Lung (tissue), 12 donors: ENCODE data around the gene PSMA5. TPM values are rescaled to one million over a fixed set of nuclear protein-coding genes. Genes with fewer than 3 reads are reported as not detected.
A peak's percentile ranks its signal among the peaks of the same experiment; 100 is the strongest.

Experiments
- ATAC-seq: fragments of 200-7000 bp; cut with Tn5 transposase; one replicate; pipeline ENCODE4 v1.9.1; 2020; ENCODE audit warnings: moderate number of reproducible peaks; ENCODE audit not compliant: insufficient read depth, low FRiP score
- DNase-seq, 3 donors: peaks; one replicate each; pipeline ENCODE4 v3.0.0-alpha.2; 2013 to 2017
- H3K27ac ChIP-seq, 2 donors: one replicate each; pipeline ENCODE4 v1.5.1; 2013; ENCODE audit warnings: mild to moderate bottlenecking in 2 of 2, moderate library complexity in 2 of 2, control low read depth in 1 of 2, inconsistent platforms in 1 of 2, low read depth in 1 of 2, low read length in 1 of 2
- H3K27me3 ChIP-seq, 3 donors: one replicate each; pipeline ENCODE4 v1.5.1; 2013; ENCODE audit warnings: low read length in 2 of 3; ENCODE audit not compliant: control insufficient read depth in 3 of 3, insufficient read depth in 3 of 3
- H3K36me3 ChIP-seq, 4 donors: one replicate each; pipeline ENCODE4 v1.5.1; 2013; ENCODE audit warnings: low read length in 4 of 4, mild to moderate bottlenecking in 1 of 4, moderate library complexity in 1 of 4; ENCODE audit not compliant: control insufficient read depth in 4 of 4, insufficient read depth in 4 of 4
- H3K4me1 ChIP-seq, 5 donors: one replicate each; pipeline ENCODE4 v1.5.1; 2013; ENCODE audit warnings: low read length in 5 of 5, mild to moderate bottlenecking in 2 of 5, moderate library complexity in 1 of 5; ENCODE audit not compliant: control insufficient read depth in 5 of 5, insufficient read depth in 5 of 5
- H3K4me3 ChIP-seq: one replicate; pipeline ENCODE4 v1.5.1; 2013; ENCODE audit warnings: mild to moderate bottlenecking, control low read depth, moderate library complexity
- H3K9ac ChIP-seq, 2 donors: one replicate each; pipeline ENCODE4 v1.5.1; 2013; ENCODE audit warnings: low read length in 2 of 2, control low read depth in 1 of 2; ENCODE audit not compliant: insufficient read depth in 1 of 2
- H3K9me3 ChIP-seq, 4 donors: one replicate each; pipeline ENCODE4 v1.5.1; 2013; ENCODE audit warnings: low read length in 3 of 4, mild to moderate bottlenecking in 1 of 4, moderate library complexity in 1 of 4; ENCODE audit not compliant: control insufficient read depth in 4 of 4, insufficient read depth in 3 of 4
- WGBS, 2 donors: extraction: QIAGEN DNeasy Blood & Tissue Kit; methylation state at CpG; one replicate each; pipeline ENCODE4 v1.1.7; 2013; 5-methylcytosine and 5-hydroxymethylcytosine counted together
- polyA plus RNA-seq, 2 donors: library from polyadenylated mRNA; stranded (reverse); fragments of 200-250 nt; gene quantifications; one replicate each; pipeline ENCODE4 v1.2.1, GENCODE V29; 2013
- total RNA-seq, 2 donors: library from RNA; depleted of rRNA in 1 of 2; stranded (reverse); fragments of >200 nt in 1 of 2; gene quantifications; one replicate each; pipeline ENCODE4 v1.2.1, GENCODE V29; 2014 to 2021
- TF ChIP-seq, protein P1 (sequence below): IDR thresholded peaks from 2 replicates; pipeline ENCODE4 v1.5.1; 2012; ENCODE audit warnings: mild to moderate bottlenecking; ENCODE audit errors: control extremely low read depth, extremely low read depth
- donor health status: control.
- donor health status: control.
- donor health status: Bipolar disorder and iron deficiency.
- donor health status: healthy.
- donor health status: DM: yes; HTN: yes; CAD: no.

Gene PSMA5
- total and polyA plus RNA-seq, 4 donors: 33.8 to 93.0 (median 71.8) TPM

DNA sequence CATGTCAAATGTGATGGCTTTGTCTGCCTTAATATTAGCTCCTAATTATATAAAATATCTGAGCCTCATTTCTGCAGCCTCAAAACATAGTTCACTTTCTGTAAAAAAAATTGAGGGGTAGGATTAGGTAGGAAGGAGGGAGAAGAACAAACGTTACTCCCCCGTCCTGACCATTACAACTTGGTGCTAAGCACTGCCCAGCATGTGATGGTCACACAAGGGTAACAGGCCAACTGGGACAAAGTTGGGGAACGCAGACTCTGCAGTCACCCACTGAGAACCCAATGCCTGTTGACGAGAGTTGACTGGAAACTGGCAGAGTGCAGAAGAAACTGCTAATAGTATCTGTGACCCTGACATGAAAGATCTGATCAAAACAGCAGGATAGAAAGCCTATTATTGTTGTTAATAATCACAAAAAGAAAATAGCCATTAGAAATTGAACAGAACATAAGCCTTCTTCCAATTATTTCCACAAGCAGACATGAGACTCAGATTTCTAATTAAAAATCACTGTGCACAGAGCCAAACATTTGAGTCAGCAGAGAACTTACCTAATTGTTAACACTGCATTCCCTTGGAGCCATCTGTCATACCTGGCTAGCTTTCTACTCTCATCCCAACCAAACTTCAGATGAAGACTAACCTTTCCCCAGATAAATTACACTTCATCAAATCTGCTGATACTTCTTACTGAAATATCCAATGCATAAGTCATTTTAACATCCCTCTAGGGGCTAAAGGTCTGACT lies 34.0 kb downstream of the PSMA5 start:
- WGBS, 2 donors: 62 to 69% methylated on average over 4 of the region's 4 CpGs
- TF ChIP-seq, protein P1, sequence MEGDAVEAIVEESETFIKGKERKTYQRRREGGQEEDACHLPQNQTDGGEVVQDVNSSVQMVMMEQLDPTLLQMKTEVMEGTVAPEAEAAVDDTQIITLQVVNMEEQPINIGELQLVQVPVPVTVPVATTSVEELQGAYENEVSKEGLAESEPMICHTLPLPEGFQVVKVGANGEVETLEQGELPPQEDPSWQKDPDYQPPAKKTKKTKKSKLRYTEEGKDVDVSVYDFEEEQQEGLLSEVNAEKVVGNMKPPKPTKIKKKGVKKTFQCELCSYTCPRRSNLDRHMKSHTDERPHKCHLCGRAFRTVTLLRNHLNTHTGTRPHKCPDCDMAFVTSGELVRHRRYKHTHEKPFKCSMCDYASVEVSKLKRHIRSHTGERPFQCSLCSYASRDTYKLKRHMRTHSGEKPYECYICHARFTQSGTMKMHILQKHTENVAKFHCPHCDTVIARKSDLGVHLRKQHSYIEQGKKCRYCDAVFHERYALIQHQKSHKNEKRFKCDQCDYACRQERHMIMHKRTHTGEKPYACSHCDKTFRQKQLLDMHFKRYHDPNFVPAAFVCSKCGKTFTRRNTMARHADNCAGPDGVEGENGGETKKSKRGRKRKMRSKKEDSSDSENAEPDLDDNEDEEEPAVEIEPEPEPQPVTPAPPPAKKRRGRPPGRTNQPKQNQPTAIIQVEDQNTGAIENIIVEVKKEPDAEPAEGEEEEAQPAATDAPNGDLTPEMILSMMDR: no peak
- ATAC-seq: no peak
- no peaks in the 10 kb centered on the region for H3K36me3 ChIP-seq
- peak overlapping the region; percentile 85 to 98 for H3K27ac ChIP-seq
- H3K9me3 ChIP-seq: no peaks in the 10 kb centered on the region
- H3K4me3 ChIP-seq: no peak overlapping the region
- DNase-seq: no peak
- peaks cover 4 to 79% (median 37%) of the 10 kb centered on the region in 5 donors for H3K4me1 ChIP-seq
- no peak overlapping the region for H3K9ac ChIP-seq
- H3K27me3 ChIP-seq: no peaks in the 10 kb centered on the region

DNA sequence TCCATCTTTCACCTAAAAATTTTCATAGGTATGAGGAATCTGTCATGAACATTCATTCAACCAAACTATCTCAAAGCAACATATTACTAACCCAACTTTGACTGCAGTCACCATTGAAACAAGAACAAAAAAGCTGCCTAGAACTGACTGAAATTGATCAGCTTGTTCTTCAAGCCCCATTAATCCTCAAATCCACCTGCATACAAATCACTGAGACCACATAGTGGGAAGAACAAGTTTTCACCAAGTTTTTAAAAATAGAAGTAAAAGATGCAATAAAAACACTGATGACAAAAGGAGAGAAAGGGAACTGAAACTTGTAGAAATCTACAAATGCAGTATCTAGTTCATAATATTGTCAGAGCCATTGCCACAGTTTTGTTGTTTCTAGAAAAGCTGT lies 34.6 kb downstream of the PSMA5 start:
- H3K4me1 ChIP-seq: peaks cover 4 to 73% (median 38%) of the 10 kb centered on the region in 5 donors
- DNase-seq: no peak
- no peaks in the 10 kb centered on the region for H3K36me3 ChIP-seq
- no peaks in the 10 kb centered on the region for H3K27me3 ChIP-seq
- peak overlapping the region in 1 of 2 donors; percentile 98 for H3K27ac ChIP-seq
- no peaks in the 10 kb centered on the region for H3K9me3 ChIP-seq
- H3K4me3 ChIP-seq: no peak overlapping the region
- ATAC-seq: no peak
- H3K9ac ChIP-seq: no peak overlapping the region
- TF ChIP-seq, protein P1: no peak

DNA sequence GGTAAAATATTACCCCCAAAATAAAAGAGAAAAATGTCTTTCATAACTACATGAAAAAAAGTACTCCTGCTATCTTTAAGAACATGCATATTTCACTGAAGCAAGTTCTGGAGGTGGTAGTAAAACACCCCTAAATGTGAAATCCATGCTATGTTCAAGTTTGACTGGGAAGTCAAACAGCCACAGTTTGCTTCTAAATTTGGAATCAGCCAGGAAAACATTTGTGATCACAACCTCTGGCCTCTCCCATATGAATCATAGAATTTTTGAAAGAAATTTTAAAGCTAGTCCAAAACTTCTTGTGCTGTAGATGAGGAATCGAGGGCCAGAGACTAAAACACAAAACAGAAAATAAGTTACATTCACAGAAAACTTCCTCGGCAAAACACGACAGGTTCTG lies 35.1 kb downstream of the PSMA5 start:
- Histone ChIP-seq H3K36me3 (no peaks in the 10 kb centered on the region), H3K9me3 (no peaks in the 10 kb centered on the region), H3K4me1 (peaks cover 4 to 68% (median 43%) of the 10 kb centered on the region in 5 donors), H3K27me3 (no peaks in the 10 kb centered on the region), H3K27ac (peak overlapping the region in 1 of 2 donors; percentile 98), H3K4me3 (no peak overlapping the region), H3K9ac (no peak overlapping the region)
- TF ChIP-seq, protein P1: no peak
- ATAC-seq (no peak), DNase-seq (peak in 2 of 3 donors; percentile 45 to 56)
- WGBS, 2 donors: 23 to 31% methylated on average over 3 of the region's 3 CpGs
